T-helper 1 cell treated with Interleukin-12 subunit alpha and Interleukin-12 subunit beta and Interleukin-4 antibody, amounts not matched to agents 30 ng/mL and 1 ng/mL, for 36 hours (primary cell): ENCODE results near the gene ANOS1. TPM values are rescaled to one million over a fixed set of nuclear protein-coding genes. Genes with fewer than 3 reads are reported as not detected.
"Not testable (repeated sequence)": the region's sequence is repeated elsewhere in the genome, so short reads cannot be mapped to it uniquely, and the experiment has no call there.

Experiments
- intact Hi-C: fragments of 100-400 bp; cut with micrococcal nuclease; formaldehyde crosslinking; loops from one replicate; pipeline ENCODE4 v1.15.1; 2024
- total RNA-seq: library from RNA; stranded (reverse); gene quantifications from 2 replicates; pipeline ENCODE4 v1.2.3, GENCODE V29; 2022

Gene ANOS1
- total RNA-seq, 1 donor from 2014 or later = not detected

GRCh38 chrX:8632924-8633323, 99.0 kb downstream of the ANOS1 start:
- intact Hi-C loops = no loop called here

GRCh38 chrX:8629871-8630270, 102.1 kb downstream of the ANOS1 start:
- intact Hi-C loops = no loop called here

- intact Hi-C loops = no loop called here
Observed at GRCh38 chrX:8627796-8628195, 104.1 kb downstream of the ANOS1 start.

- intact Hi-C loops = no loop called here
Observed at GRCh38 chrX:8607326-8607725, 124.6 kb downstream of the ANOS1 start.

GRCh38 chrX:8604131-8604530, 127.8 kb downstream of the ANOS1 start:
- intact Hi-C loops = no loop called here

GRCh38 chrX:8591501-8591900, 140.4 kb downstream of the ANOS1 start:
- intact Hi-C loops = no loop called here

GRCh38 chrX:8586953-8587352, 145.0 kb downstream of the ANOS1 start:
- intact Hi-C loops = no loop called here

GRCh38 chrX:8579602-8580001, 152.3 kb downstream of the ANOS1 start:
- intact Hi-C loops = no loop called here

DNA sequence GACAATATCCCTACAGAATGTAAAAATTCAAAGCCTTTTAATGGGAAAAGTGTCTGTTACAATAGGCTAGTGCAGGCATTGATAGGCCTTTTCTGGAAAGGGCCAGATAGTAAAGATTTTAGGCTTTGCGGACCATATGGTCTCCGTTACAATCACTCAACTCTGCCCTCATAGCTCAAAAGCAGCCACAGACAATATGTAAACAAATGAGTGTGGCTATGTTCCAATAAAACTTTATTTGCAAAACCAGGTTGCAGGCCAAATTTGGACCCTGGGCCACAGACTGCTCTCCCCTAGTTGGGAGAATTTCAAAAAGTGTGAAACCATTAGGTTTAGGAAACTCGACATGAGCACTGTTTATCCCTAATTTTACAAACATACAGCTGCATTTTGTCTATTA, 155.1 kb downstream of the ANOS1 start:
- intact Hi-C loops = no loop called here

DNA sequence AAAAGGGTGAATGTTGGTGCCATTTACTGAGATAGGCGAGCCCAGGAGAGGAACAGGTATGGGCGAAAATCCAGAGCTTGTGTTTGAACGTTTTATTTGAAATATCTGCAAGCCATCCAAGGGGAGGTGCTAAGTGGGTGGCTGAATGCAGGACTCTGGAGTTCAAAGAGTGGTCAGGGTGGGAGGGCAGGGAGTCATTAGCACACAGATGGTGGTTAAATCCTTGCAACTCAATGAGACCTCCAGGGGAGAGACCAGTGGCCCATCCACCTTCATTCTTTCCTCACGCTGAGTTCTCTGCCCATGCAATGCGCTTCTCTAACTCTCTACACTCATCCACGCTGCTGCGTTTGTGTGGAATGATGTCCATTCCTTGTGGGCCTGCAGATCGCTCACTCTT, 166.2 kb downstream of the ANOS1 start:
- intact Hi-C loops = no loop called here

DNA sequence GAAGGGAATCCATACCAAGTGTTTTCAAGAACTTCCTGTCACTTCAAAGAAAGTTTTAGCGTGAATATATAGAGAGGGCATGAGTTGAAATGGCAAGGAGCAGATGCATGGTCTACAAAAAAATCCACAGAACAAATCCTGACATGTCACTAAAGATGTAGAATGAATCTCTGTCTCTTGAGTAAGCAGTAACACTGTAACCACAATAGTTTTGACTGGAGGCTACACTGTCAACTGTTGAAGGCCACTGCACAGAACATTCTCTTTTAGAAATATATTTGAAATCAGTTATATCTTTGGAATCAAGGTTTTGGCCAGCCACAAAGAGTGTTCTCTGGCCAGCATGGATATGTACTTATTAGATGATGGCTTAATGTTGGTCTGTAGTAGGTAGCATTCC, 183.5 kb downstream of the ANOS1 start:
- intact Hi-C loops = no loop called here

DNA sequence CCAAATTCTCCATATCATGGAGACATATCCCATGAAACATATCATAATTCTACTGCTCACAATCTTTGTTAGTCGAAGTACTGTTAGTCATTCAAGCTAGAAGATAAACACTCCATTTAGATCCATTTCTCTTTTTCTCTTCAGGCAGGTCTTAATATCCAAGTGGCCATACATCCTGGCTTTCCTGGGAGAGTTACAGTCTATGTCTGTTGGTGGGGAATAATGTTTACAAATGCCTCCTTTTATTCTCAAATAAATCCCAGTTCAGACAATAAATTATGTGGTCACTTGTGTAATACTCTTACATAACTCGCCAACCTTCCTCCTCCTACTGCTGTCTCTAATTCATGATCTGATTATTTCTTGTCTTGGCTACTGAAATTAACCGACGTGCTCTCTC, 185.2 kb downstream of the ANOS1 start:
- intact Hi-C loops = no loop called here

- intact Hi-C loops = no loop called here
Observed at GRCh38 chrX:8520791-8521190, 211.1 kb downstream of the ANOS1 start.

DNA sequence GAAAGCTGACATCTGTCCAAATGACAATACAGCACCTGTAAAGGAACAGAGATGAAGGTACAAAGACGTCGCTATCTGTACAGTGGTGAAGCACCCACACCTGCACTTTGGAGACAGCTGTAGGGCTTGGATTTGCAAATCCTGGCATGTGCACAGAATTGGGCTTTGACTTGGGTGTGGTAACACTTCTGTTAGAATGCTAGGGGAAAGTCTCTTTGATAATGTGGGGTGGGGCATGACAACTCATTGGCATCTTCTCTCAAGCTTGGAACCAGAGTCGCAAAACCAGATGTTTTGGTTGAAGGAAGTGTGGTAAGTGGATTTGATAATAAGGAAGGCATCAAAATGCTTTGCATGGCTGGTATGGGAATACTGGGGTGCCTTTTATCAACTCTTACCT, 211.8 kb downstream of the ANOS1 start:
- intact Hi-C loops = no loop called here

DNA sequence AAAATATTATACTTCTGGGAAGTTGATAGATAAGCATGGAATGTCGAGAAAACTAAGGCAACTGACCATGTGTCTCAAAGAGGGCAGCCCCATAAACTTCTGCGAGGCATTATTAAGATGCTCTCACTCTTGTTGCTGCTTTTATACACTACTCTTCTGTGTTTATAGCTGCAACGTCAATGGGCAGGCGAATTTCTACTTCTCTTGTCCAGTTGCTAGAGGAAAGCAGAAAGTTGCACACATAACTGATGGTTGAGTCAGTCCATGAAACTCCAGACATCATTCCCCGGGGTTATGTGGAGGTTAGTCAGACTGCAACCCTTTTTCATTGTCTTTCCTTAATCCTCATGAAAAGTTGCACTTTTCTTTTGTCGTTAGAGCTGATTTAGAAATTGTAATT, 227.5 kb downstream of the ANOS1 start:
- intact Hi-C loops = no loop called here

DNA sequence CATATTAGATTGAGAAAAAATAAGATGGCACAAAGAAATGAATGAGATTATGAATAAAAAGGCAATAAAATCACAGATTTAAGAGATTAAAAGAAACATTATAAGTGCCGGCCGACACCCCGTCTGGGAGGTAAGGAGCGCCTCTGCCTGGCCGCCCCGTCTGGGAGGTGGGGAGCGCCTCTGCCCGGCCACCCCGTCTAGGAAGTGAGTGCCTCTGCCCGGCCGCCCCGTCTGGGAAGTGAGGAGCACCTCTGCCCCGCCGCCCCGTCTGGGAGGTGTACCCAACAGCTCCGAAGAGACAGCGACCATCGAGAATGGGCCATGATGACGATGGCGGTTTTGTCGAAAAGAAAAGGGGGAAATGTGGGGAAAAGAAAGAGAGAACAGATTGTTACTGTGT, 229.8 kb downstream of the ANOS1 start:
- intact Hi-C loops = not testable (repeated sequence)

DNA sequence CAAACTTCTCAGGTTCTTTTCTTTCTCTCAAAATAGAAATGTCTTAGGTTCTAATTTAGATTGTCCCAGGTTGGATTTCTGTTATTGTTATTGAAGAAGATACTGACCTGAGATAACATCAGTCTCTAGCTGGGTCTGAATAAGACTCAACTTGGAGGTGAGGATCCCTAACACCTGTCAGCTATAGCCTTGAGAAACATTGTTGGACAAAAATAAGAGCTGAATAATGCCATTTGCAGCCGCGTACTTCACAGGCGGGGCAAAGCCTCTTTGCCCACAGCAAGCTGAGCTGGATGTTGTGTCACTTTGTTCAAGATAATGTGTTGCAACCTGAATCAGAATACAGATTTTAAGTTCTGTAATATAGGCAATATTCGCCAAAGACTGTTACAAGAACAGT, 231.7 kb downstream of the ANOS1 start:
- intact Hi-C loops = no loop called here

DNA sequence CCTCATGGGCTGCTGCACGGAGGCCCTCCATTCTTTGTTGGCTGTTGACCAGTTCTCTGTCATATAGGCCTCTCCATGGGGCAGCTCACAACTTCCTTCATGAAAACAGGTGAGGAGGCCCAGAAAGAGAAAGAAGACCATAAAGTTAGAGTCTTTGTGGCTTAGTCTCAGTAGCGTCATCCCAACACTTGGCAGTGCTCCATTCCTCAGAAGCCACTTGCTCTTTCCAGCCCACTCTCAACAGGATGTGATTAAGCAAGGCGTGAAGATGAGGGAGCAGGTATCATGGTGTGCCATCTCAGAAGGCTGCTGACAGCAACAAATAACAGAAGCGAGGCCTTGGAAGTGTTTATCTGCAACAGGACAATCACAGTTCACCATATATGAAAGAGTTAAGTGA, 236.9 kb downstream of the ANOS1 start:
- intact Hi-C loops = not testable (repeated sequence)

DNA sequence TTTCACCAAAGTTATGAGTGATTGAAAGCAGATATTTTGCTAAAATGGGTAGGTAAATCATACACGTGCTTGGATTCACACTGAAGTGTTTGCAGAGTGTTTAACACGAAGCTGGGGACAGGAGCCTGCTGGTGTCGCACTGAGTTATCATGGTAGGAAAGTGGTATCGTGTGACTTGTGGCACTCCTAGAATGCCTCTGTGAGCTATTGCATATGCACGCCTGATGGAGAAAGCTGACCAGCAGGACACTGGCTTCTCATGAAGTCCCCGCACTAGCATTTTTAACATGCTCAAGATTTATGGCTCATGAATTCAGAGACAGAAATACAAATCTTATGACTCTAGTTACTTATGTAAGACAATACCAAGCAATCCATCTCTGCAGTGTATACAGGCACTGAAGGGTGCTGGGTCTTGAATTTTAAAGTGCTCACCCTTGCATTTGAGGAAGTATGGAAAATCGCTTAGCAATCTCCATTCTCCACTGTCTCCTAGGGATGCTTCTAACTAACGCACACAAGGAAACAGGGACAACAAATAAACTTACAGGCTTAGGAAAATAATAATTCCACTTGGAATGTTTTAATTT, 247.5 kb downstream of the ANOS1 start:
- intact Hi-C loops = no loop called here

Other genes starting within 250 kb of the ANOS1 start
- gene FAM9A, start 69.2 kb upstream of the ANOS1 start, total RNA-seq = not detected in 2 replicates